HG02852 (cell line): ENCODE data around the gene GARIN6.
"Not testable (repeated sequence)": the region's sequence is repeated elsewhere in the genome, so short reads cannot be mapped to it uniquely, and the experiment has no call there.

Experiments used
- ATAC-seq: cut with Tn5 transposase; IDR thresholded peaks from one replicate; pipeline ENCODE4 v1.9.1; 2021; ENCODE audit warnings: mild to moderate bottlenecking, moderate library complexity; ENCODE audit not compliant: unreplicated experiment

GARIN6 gene

GRCh38 chr12:99647453-99647852 is at the start of gene GARIN6:
TSS of gene GARIN6 (plus strand) at chr12:99647753. CDS start at chr12:99648175, 422 bp downstream.
- no peak for ATAC-seq

DNA sequence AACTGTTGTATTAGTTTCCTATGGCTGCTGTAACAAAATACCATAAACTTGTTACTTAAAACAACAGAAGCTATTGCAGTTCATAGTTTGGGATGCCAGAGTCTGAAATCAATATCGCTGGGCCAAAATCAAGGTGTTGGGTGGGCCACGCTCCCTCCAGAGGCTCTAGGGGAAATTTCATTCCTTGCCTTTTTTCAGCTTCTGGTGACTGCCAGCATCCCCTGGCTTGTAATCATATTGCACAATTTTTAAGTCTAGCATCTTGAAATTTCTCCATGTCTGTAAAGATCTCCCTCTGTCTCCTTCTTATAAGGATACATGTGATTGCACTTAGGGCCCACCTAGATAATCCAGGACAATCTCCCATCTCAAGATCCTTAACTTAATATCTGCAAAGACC is 48.8 kb upstream of the GARIN6 start:
- ATAC-seq: no peak

DNA sequence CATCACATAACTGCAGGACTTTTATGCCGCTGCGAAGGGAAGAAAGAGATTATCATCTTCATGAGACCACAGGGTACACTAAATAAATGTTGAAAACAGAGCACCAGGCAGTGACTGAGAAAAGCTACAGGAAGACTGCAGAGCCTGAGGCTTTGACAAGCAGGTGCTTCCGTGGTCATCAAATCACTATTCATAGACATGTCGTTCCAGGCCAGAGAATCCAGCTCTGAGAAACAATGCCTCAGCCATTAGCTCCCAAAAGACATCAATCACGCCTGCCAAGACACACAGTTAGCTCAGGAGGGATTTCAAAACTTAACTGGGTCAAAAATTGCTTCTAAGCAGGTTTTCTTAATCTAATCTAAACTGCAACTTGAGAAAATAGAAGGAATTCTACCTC is 47.2 kb upstream of the GARIN6 start:
- peak; percentile 73 for ATAC-seq

- ATAC-seq: no peak
These were observed 37.9 kb upstream of the GARIN6 start for GRCh38 chr12:99609455-99610181.

- no peak for ATAC-seq
These were observed 36.4 kb upstream of the GARIN6 start for GRCh38 chr12:99611117-99611516.

DNA sequence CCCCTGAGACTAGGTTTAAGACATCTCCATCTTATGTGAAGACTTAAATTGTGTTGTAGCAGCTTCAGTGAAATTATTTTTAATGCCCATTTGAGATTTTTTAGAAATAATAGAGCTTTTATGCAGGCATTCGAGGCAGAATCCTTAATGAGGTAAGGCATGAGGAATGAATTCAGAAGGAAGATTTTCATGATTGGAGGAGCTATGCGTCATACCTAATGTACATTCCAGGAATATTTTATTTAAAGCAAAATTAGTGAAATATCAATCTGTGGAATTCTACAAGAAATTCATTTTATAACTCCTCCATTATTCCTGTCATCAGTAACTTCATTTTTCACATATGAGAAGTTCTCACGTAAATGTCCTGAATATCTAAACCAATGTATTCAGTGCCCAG is 36.0 kb upstream of the GARIN6 start:
- no peak for ATAC-seq

GRCh38 chr12:99618657-99619056 is 28.9 kb upstream of the GARIN6 start:
- ATAC-seq: no peak

GRCh38 chr12:99619389-99620158 is 28.0 kb upstream of the GARIN6 start:
- peak; percentile 96 for ATAC-seq

GRCh38 chr12:99620159-99620479 is 27.4 kb upstream of the GARIN6 start:
- ATAC-seq: no peak

DNA sequence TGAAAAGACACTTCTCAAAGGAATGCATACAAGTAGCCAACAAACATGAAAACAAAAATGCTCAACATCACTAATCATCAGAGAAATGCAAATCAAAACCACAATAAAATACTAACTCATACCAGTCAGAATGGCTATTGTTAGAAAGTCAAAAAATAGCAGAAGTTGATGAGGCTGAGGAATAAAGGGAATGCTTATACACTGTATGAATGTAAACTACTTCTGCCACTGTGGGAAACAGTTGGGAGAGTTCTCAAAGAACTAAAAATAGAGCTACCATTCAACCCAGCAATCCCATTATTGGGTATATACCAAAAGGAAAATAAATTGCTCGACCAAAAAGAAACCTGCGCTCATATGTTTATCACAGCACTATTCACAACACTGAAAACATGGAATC is 23.0 kb upstream of the GARIN6 start:
- ATAC-seq: not testable (repeated sequence)

DNA sequence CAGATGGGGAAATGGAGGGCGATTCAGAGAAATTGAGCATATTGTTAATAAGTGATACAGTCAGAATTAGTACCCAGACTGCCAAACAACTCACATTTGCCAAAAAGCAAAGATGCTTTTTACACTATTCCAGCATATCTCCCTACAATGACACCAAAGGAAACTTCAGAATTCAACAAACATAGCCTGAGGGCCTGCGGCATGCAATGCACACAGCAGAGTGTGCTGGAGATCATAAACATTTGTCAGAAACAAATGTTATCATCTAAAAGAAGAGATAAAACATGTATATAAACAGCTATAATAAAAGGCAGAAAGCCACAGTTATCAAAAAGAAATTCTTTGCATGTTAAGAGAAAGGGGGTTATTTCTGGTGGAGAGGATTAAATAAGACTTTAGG is 20.1 kb upstream of the GARIN6 start:
- ATAC-seq: no peak

- ATAC-seq: no peak
These were observed 2.9 kb upstream of the GARIN6 start for GRCh38 chr12:99644629-99645028.

GRCh38 chr12:99648183-99648582 is 630 bp downstream of the GARIN6 start:
- ATAC-seq: no peak

DNA sequence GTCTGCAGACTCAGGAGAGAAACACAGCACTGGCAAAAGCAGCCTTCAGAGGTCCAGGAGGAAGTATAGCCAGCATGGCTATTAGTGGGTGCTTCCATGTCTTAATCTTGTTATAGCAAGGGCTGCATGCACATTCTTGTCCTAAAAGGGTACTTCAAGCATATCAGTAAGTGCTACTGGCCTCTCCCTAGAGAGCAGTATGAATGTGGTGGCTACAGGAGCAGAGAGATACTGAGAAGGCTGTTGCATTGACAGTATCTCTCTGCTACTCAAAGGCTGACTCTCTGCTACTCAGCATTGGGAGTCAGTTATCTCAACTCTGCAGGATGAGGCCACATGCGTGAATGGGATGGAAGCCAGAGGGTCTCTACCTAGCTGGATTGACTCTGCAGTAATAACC is 2.0 kb downstream of the GARIN6 start:
- ATAC-seq: no peak

DNA sequence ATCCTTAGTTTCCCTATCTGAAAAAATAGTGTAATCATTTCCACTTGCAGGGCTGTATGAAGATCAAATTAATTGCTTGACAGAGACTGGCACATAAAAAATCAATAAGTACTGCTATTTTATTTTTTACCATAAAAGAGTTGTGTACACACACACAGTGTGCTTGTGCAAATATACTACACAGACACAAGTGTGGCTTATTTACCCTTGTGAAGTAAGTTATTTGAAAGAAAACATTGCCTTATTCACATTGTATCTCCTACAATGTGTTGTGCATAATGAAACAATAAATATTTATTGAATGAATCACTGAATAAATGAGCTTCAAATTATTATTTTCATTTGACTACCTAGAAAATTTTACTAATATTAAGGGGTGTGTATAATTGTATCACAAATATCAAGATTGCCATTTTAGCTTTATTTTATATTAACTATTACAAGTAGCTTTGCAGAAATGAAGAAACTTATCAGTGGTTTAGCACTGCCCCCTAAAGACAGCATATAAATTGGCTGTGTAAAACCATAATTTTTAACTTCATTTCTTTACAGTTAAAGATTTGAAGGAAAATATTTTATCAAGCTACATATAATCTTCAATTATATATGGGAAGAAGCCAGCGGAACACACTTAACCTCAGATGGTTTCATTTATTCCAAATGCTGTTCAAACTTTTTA is 11.3 kb downstream of the GARIN6 start:
- ATAC-seq: no peak

- ATAC-seq: no peak
These were observed 23.1 kb downstream of the GARIN6 start for GRCh38 chr12:99670635-99671034.

DNA sequence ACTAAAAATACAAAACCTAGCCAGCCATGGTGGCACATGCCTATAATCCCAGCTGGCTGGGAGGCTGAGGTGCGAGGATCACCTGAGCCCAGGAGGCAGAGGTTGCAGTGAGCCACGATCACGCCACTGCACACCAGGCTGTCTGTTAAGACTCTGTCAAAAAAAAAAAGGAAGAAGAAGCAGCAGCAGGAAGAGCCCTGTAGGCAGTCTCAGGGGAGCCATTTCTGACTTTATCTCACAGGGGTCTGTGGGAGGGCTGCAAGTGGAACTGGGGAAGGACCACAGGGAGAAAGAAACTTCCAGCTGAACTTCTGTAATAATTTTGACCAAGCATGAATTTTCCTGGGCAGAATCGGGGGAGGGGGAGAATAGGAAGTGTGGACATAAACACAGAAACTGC is 32.7 kb downstream of the GARIN6 start:
- ATAC-seq: no peak

GRCh38 chr12:99686142-99686541 is 38.6 kb downstream of the GARIN6 start:
- no peak for ATAC-seq

DNA sequence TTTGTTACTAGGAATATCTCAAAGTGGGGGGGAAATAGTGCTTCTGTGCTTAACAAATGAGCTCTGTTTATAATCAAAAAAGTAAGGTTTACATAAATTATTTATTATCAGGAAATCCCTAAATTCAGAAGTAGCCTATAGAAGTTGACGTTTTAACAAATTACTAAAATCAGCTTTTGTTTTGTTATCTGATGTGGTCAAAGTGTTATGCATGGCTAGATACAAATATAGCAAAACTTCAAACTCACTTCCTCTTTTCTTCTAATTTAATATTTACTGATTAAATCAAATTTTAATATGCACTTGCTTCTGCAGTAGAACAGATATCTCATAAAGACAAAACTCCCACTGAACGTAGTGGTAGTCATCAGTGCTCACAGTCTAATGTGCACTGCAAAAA is 47.5 kb downstream of the GARIN6 start:
- no peak for ATAC-seq
